B cell (primary cell): ENCODE measurements around the gene WNT9A. TPM values are rescaled to one million over a fixed set of nuclear protein-coding genes. Genes with fewer than 3 reads are reported as not detected.

Source experiments
- ATAC-seq: fragments of 200-7000 bp; cut with Tn5 transposase; one replicate; pipeline ENCODE4 v1.10.0; 2021; ENCODE audit warnings: low read depth, mild to moderate bottlenecking, moderate number of reproducible peaks, moderate library complexity
- CTCF ChIA-PET: fragments of 350-600 bp; sonication (Branson Sonifier 250); formaldehyde crosslinking; loops from one replicate; lab custom pipeline; 2021; ENCODE audit warnings: antibody characterized with exemption, inconsistent platforms; lab: Charles Lee
- POLR2A ChIA-PET: fragments of 350-600 bp; sonication (Branson Sonifier 250); formaldehyde crosslinking; loops from one replicate; lab custom pipeline; 2021; ENCODE audit warnings: antibody characterized with exemption; lab: Charles Lee
- DNase-seq: peaks from one replicate; pipeline ENCODE4 v3.0.0; 2013
- H2AFZ ChIP-seq: 2 replicates; pipeline ENCODE4 v1.6.1; 2012; ENCODE audit warnings: mild to moderate bottlenecking, low read depth, low read length; ENCODE audit not compliant: insufficient read depth, poor library complexity, severe bottlenecking
- H3K27ac ChIP-seq, 2 donors: 1 replicate in 1 of 2; 2 replicates in 1 of 2; pipeline ENCODE4 v1.5.1; 2012 to 2013; ENCODE audit warnings: low read length in 2 of 2, mild to moderate bottlenecking in 2 of 2, moderate library complexity in 1 of 2
- H3K27me3 ChIP-seq, 4 experiments: fragments of 200-600 bp in 1 of 4; sonication (generic) in 1 of 4; replicated peaks in 1 of 4; 1 replicate in 2 of 4; 2 replicates in 2 of 4; pipeline versions ENCODE4 v1.6.1 to v1.7.0; 2013 to 2016; ENCODE audit warnings: low read length in 3 of 4, mild to moderate bottlenecking in 2 of 4, mixed read lengths in 1 of 4, moderate library complexity in 1 of 4; ENCODE audit not compliant: insufficient read depth in 4 of 4, control insufficient read depth in 3 of 4; ENCODE audit errors: control extremely low read depth in 1 of 4
- H3K36me3 ChIP-seq, 2 experiments: replicated peaks in 1 of 2; 1 replicate in 1 of 2; 2 replicates in 1 of 2; pipeline versions ENCODE4 v1.6.1 to v1.7.1; 2013; ENCODE audit warnings: low read length in 1 of 2; ENCODE audit not compliant: insufficient read depth in 2 of 2, control insufficient read depth in 1 of 2; ENCODE audit errors: control extremely low read depth in 1 of 2, extremely low read depth in 1 of 2
- H3K4me1 ChIP-seq, 2 donors: fragments of 200-600 bp in 1 of 2; sonication (generic) in 1 of 2; 1 replicate in 1 of 2; 2 replicates in 1 of 2; pipeline versions ENCODE4 v1.5.1 to v1.6.1; 2013 to 2017; ENCODE audit warnings: low read length in 2 of 2; ENCODE audit not compliant: control insufficient read depth in 2 of 2, insufficient read depth in 2 of 2
- H3K4me2 ChIP-seq: replicated peaks from 2 replicates; pipeline ENCODE3; 2012; ENCODE audit warnings: mild to moderate bottlenecking, low read depth, low read length; ENCODE audit not compliant: poor library complexity, severe bottlenecking
- H3K4me3 ChIP-seq, 5 experiments: fragments of 200-600 bp in 1 of 5; sonication (generic) in 1 of 5; 1 replicate in 3 of 5; 2 replicates in 2 of 5; pipeline versions ENCODE4 v1.5.1 to v1.7.0; 2011 to 2016; ENCODE audit warnings: low read length in 4 of 5, mild to moderate bottlenecking in 4 of 5, low read depth in 2 of 5, control low read depth in 1 of 5, moderate library complexity in 1 of 5; ENCODE audit not compliant: insufficient read depth in 1 of 5; ENCODE audit errors: control extremely low read depth in 1 of 5, extremely low read depth in 1 of 5
- H3K79me2 ChIP-seq: fragments of 200-600 bp; sonication (generic); one replicate; pipeline ENCODE4 v1.6.0; 2016; ENCODE audit warnings: low read length; ENCODE audit not compliant: control insufficient read depth, insufficient read depth
- H3K9ac ChIP-seq: fragments of 200-600 bp; sonication (generic); 2 replicates; pipeline ENCODE4 v1.6.1; 2017; ENCODE audit warnings: mild to moderate bottlenecking, low read length, moderate library complexity
- H3K9me3 ChIP-seq, 3 donors: one replicate each; pipeline versions ENCODE4 v1.6.1 to v1.7.1; 2013; ENCODE audit warnings: low read length in 2 of 3; ENCODE audit not compliant: control insufficient read depth in 2 of 3, insufficient read depth in 1 of 3; ENCODE audit errors: control extremely low read depth in 1 of 3
- H4K20me1 ChIP-seq: 2 replicates; pipeline ENCODE4 v1.6.0; 2012; ENCODE audit warnings: mild to moderate bottlenecking, low read length; ENCODE audit not compliant: insufficient read depth, control insufficient read depth, poor library complexity, severe bottlenecking
- H3K27ac Mint-ChIP-seq: one replicate; pipeline ENCODE4 v1.8.0; 2021; ENCODE audit warnings: mixed read lengths
- H3K27me3 Mint-ChIP-seq: one replicate; pipeline ENCODE4 v1.8.0; 2021; ENCODE audit warnings: mixed read lengths
- H3K4me1 Mint-ChIP-seq: one replicate; pipeline ENCODE4 v1.8.0; 2021; ENCODE audit warnings: mixed read lengths
- H3K4me3 Mint-ChIP-seq: one replicate; pipeline ENCODE4 v1.8.0; 2021; ENCODE audit warnings: mixed read lengths
- H3K9me3 Mint-ChIP-seq: one replicate; pipeline ENCODE4 v1.8.0; 2022; ENCODE audit warnings: mixed read lengths; ENCODE audit not compliant: insufficient read depth
- EZH2 ChIP-seq: IDR thresholded peaks from 2 replicates; pipeline ENCODE4 v1.6.1; 2012; ENCODE audit warnings: borderline replicate concordance, low read depth, mild to moderate bottlenecking, moderate library complexity, low read length; ENCODE audit not compliant: insufficient read depth, poor library complexity, severe bottlenecking
- WGBS: methylation state at CpG from one replicate; pipeline ENCODE4 v1.1.5; 2013; ENCODE audit warnings: missing lambda C conversion rate; ENCODE audit not compliant: insufficient coverage; 5-methylcytosine and 5-hydroxymethylcytosine counted together
- intact Hi-C: fragments of 100-400 bp; cut with micrococcal nuclease; formaldehyde crosslinking; loops from one replicate; pipeline ENCODE4 v1.10.0; 2022
- polyA plus RNA-seq: library from polyadenylated mRNA; depleted of rRNA; stranded (reverse); fragments of >200 nt; gene quantifications from 2 replicates; pipeline ENCODE4 v1.2.3, GENCODE V29; 2012
- total RNA-seq, 2 donors: library from RNA; stranded (reverse); fragments of 120-200 nt in 1 of 2; gene quantifications; 1 replicate in 1 of 2; 2 replicates in 1 of 2; pipeline versions ENCODE4 v1.2.3 to v1.2.4, GENCODE V29; 2013 to 2022
- TF ChIP-seq, protein P1 (sequence below): fragments of 200-600 bp; IDR thresholded peaks from one replicate; pipeline ENCODE4 v1.8.0; 2022; ENCODE audit warnings: antibody characterized with exemption, mild to moderate bottlenecking

WNT9A gene
- total and polyA plus RNA-seq, 2 donors (not counting 1 experiment from before 2014, with no cell fraction given): 0.04 TPM; not detected in 1

DNA sequence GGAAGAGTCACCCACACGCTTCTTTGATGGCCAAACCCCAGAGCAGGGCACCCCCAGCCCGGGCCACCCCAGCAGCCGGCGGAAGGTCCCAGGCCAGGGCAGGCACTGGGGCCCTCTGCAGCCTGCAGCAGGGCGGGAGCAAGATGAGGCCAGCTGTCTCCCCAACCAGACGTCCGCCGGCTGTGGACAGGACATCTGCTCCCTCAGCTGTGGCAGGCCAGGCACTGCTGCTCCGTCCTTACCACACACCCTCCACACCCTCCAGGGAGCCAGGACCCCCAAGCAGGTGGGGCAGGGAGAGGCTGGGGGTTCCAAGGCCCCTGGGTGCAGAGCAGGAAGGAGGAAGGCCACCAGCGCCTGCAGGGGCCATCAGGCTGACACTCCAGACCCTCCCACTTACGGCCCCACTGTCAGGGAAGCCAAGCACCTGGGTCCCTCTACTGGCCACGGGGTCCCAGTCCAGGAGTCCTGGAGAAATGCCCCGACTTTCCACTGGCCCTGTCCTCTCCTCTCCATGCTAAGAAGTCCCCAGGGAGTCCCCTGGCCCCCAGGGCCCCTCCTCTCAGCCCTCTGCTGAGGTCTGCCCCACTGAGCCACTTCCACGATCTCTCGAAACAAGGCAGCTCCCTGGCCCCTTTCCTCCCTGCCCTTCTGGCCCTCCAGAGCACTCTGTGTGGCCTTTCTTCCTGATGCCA, 5.6 kb downstream of the WNT9A start:
- Histone ChIP-seq H3K4me3 (no peak overlapping the region), H4K20me1 (no peaks in the 10 kb centered on the region), H3K27ac (no peak overlapping the region), H3K36me3 (no peaks in the 10 kb centered on the region), H3K9me3 (no peaks in the 10 kb centered on the region), H3K9ac (no peak overlapping the region), H3K79me2 (no peaks in the 10 kb centered on the region), H3K27me3 (peaks cover 0 to 20% (median 0%) of the 10 kb centered on the region in 4 experiments), H3K4me1 (peaks cover 9 to 12% of the 10 kb centered on the region in 2 donors), H3K4me2 (no peak overlapping the region), H2AFZ (no peak overlapping the region)
- intact Hi-C loops: no loop called here
- 84% methylated on average over 13 of the region's 15 CpGs for WGBS
- no peak overlapping the region for H3K27ac Mint-ChIP-seq
- ATAC-seq (no peak), DNase-seq (no peak)
- H3K9me3 Mint-ChIP-seq: no peaks in the 10 kb centered on the region
- peaks cover 7% of the 10 kb centered on the region for H3K4me1 Mint-ChIP-seq
- TF ChIP-seq, protein P1, sequence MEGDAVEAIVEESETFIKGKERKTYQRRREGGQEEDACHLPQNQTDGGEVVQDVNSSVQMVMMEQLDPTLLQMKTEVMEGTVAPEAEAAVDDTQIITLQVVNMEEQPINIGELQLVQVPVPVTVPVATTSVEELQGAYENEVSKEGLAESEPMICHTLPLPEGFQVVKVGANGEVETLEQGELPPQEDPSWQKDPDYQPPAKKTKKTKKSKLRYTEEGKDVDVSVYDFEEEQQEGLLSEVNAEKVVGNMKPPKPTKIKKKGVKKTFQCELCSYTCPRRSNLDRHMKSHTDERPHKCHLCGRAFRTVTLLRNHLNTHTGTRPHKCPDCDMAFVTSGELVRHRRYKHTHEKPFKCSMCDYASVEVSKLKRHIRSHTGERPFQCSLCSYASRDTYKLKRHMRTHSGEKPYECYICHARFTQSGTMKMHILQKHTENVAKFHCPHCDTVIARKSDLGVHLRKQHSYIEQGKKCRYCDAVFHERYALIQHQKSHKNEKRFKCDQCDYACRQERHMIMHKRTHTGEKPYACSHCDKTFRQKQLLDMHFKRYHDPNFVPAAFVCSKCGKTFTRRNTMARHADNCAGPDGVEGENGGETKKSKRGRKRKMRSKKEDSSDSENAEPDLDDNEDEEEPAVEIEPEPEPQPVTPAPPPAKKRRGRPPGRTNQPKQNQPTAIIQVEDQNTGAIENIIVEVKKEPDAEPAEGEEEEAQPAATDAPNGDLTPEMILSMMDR: no peak
- TF ChIP-seq EZH2: no peak
- peaks cover 23% of the 10 kb centered on the region for H3K27me3 Mint-ChIP-seq
- H3K4me3 Mint-ChIP-seq: no peak overlapping the region
- POLR2A ChIA-PET: no interaction called here
- CTCF ChIA-PET: no interaction called here

DNA sequence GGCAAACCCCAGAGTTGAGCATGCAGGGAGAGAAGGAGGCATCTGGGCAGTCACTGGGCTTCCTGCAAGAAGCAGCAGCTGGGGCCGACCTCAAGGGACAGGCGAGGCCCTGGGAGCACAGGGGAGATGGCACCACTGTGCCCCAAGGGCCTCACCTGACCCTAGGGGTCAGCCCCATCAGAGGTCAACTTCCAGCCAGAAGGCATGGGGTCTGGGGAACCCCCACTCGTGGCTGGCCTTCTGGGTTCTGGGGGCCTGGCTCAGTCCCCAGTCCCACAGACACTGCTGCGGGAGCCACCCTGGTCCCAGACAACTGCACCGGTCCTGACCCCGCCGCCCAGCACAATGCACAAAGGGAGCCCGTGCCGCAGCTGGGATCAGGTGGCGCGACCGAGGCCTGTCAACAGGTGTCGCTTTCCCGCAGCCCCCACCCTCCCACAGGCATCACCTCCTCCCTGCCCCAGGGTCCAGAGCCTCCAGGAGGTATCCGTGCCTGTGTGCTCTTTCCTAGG, 6.2 kb downstream of the WNT9A start:
- DNase-seq: no peak
- H3K4me1 ChIP-seq: peaks cover 5 to 6% of the 10 kb centered on the region in 2 donors
- no peak for TF ChIP-seq EZH2
- TF ChIP-seq, protein P1: no peak
- peaks cover 0 to 18% (median 0%) of the 10 kb centered on the region in 4 experiments for H3K27me3 ChIP-seq
- no peak for ATAC-seq
- H3K4me3 ChIP-seq: no peak overlapping the region
- no peak overlapping the region for H3K4me3 Mint-ChIP-seq
- H3K79me2 ChIP-seq: no peaks in the 10 kb centered on the region
- H3K9ac ChIP-seq: no peak overlapping the region
- no peaks in the 10 kb centered on the region for H3K9me3 Mint-ChIP-seq
- H3K27me3 Mint-ChIP-seq: peaks cover 29% of the 10 kb centered on the region
- no peak overlapping the region for H3K4me2 ChIP-seq
- no peak overlapping the region for H2AFZ ChIP-seq
- WGBS: 87% methylated on average over 15 of the region's 15 CpGs
- H3K27ac ChIP-seq: no peak overlapping the region
- CTCF ChIA-PET: no interaction called here
- H4K20me1 ChIP-seq: no peaks in the 10 kb centered on the region
- H3K27ac Mint-ChIP-seq: no peak overlapping the region
- H3K9me3 ChIP-seq: no peaks in the 10 kb centered on the region
- no peaks in the 10 kb centered on the region for H3K36me3 ChIP-seq
- intact Hi-C loops: no loop called here
- POLR2A ChIA-PET: no interaction called here
- H3K4me1 Mint-ChIP-seq: peaks cover 5% of the 10 kb centered on the region
